Upper lobe of right lung (tissue), 1 donor: Measurements from ENCODE around the gene MAFB. TPM values are rescaled to one million over a fixed set of nuclear protein-coding genes. Genes with fewer than 3 reads are reported as not detected.

Experiments used
- ATAC-seq: fragments of 200-7000 bp; cut with Tn5 transposase; one replicate; pipeline ENCODE4 v1.9.1; 2020; ENCODE audit warnings: mild to moderate bottlenecking, moderate library complexity
- DNase-seq: peaks from one replicate; pipeline ENCODE4 v3.0.0-alpha.2; 2020
- H3K27ac ChIP-seq: fragments of 200-600 bp; one replicate; pipeline ENCODE4 v1.8.0; 2022
- H3K27me3 ChIP-seq: fragments of 200-600 bp; one replicate; pipeline ENCODE4 v1.8.0; 2022; ENCODE audit warnings: mild to moderate bottlenecking
- H3K36me3 ChIP-seq: fragments of 200-600 bp; one replicate; pipeline ENCODE4 v1.8.0; 2022
- H3K4me1 ChIP-seq: fragments of 200-600 bp; one replicate; pipeline ENCODE4 v1.8.0; 2022
- H3K4me3 ChIP-seq: fragments of 200-600 bp; one replicate; pipeline ENCODE4 v1.8.0; 2022; ENCODE audit warnings: mild to moderate bottlenecking
- H3K9me3 ChIP-seq: fragments of 200-600 bp; one replicate; pipeline ENCODE4 v1.8.0; 2022
- intact Hi-C: fragments of 100-400 bp; cut with DNase I; formaldehyde crosslinking; loops from one replicate; pipeline ENCODE4 v1.11.0; 2022
- total RNA-seq: library from RNA; stranded (reverse); fragmentation: NEBNext Ultra II Directional; extraction: Animal tissue kit (Norgen Biotek cat#: 25700); gene quantifications from one replicate; pipeline ENCODE4 v1.2.1, GENCODE V29; 2021
- TF ChIP-seq, protein P1 (sequence below): fragments of 200-600 bp; IDR thresholded peaks from one replicate; pipeline ENCODE4 v1.8.0; 2022; ENCODE audit warnings: antibody characterized with exemption
- donor health status: DM: no; HTN: yes; CAD: no; lungs with severe emphysema.

MAFB gene
- total RNA-seq, 1 donor from 2014 or later, result 37.3 TPM

DNA sequence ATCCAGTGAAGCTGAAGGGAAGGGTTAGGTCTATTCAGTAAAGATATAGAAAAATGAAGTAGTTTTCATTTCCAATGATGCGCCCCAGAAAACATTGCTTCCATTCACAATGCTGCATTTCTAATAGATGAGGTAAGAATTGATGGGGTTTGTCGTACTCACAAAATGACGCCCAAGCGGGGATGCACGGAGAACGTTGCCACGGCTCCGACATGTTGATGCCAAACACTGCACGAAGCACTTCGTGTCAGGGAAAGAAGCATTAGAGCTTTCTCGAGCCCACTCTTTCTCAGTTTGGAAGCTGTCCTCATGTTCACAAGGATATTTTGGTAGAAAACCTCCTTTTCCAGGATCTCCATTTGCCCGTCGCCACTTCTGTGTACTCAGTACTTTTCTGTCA, 21.6 kb upstream of the MAFB start:
- intact Hi-C loops, result no loop called here
- Histone ChIP-seq H3K27ac (no peak overlapping the region), H3K9me3 (no peaks in the 10 kb centered on the region), H3K36me3 (no peaks in the 10 kb centered on the region), H3K4me1 (no peaks in the 10 kb centered on the region), H3K27me3 (peaks cover 7% of the 10 kb centered on the region), H3K4me3 (no peak overlapping the region)
- DNase-seq (no peak), ATAC-seq (no peak)
- TF ChIP-seq, protein P1, sequence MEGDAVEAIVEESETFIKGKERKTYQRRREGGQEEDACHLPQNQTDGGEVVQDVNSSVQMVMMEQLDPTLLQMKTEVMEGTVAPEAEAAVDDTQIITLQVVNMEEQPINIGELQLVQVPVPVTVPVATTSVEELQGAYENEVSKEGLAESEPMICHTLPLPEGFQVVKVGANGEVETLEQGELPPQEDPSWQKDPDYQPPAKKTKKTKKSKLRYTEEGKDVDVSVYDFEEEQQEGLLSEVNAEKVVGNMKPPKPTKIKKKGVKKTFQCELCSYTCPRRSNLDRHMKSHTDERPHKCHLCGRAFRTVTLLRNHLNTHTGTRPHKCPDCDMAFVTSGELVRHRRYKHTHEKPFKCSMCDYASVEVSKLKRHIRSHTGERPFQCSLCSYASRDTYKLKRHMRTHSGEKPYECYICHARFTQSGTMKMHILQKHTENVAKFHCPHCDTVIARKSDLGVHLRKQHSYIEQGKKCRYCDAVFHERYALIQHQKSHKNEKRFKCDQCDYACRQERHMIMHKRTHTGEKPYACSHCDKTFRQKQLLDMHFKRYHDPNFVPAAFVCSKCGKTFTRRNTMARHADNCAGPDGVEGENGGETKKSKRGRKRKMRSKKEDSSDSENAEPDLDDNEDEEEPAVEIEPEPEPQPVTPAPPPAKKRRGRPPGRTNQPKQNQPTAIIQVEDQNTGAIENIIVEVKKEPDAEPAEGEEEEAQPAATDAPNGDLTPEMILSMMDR, result no peak

DNA sequence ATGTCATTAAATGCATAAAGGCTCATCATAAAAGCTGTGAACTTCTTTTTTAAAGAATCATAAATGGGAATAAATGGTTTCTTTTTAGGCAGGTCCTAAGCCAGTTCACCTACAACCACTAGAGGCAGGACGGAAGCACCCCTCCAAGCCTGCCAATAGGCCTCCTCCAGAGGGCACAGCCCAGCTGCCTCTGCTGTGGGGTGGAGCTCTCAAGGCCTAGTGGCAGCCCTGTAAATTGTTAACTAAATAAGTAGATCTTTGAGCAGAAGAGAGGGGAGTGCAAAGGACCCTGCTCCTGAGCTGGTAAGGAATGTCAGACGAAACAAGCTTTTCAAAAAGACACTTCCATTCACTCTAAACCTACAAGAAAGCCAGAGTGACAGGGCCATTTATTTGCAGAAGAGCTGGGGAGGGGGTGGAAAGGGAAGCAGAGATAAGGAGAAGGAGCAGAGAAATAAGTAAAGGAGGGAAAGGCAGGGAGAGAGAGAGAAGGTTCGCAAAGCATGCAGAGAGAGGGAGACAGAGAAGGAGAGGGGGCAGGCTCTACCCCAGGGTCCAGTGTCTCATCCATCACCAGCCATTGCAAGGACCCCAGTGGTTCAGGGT, 18.0 kb upstream of the MAFB start:
- H3K27ac ChIP-seq, result no peak overlapping the region
- no peaks in the 10 kb centered on the region for H3K36me3 ChIP-seq
- no peaks in the 10 kb centered on the region for H3K27me3 ChIP-seq
- ATAC-seq, result peak; percentile 95
- intact Hi-C loops, result no loop called here
- no peak overlapping the region for H3K4me3 ChIP-seq
- no peak for DNase-seq
- no peaks in the 10 kb centered on the region for H3K4me1 ChIP-seq
- TF ChIP-seq, protein P1, result peak; percentile 28
- H3K9me3 ChIP-seq, result no peaks in the 10 kb centered on the region

GRCh38 chr20:40705413-40705812, 16.4 kb upstream of the MAFB start:
- DNase-seq, result no peak

DNA sequence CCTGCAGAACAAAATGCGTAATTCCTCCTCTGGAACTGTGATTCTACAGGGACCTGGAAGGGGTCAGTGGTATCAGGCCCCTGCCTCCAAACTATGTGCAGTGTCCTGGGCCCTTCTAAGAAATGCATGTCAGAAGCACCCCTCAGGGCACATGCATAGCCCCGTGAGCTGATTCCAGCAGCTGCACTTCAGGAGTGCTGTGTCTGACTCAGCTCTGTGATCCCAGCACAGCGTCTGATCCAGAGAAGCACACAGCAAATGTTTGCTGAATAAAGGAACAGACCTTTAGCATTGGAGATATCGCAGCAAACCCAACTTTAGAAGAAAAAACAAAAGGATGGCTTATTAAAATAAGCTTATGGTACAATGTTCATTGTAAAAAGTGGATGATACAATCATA, 15.8 kb upstream of the MAFB start:
- no peaks in the 10 kb centered on the region for H3K4me1 ChIP-seq
- no peak overlapping the region for H3K4me3 ChIP-seq
- intact Hi-C loops, result no loop called here
- no peaks in the 10 kb centered on the region for H3K36me3 ChIP-seq
- H3K9me3 ChIP-seq, result no peaks in the 10 kb centered on the region
- H3K27ac ChIP-seq, result no peak overlapping the region
- TF ChIP-seq, protein P1, result no peak
- DNase-seq, result no peak
- ATAC-seq, result no peak
- no peaks in the 10 kb centered on the region for H3K27me3 ChIP-seq

More at GRCh38 chr20:40705413-40705812, 16.4 kb upstream of the MAFB start:
- Histone ChIP-seq H3K27ac (no peak overlapping the region), H3K36me3 (no peaks in the 10 kb centered on the region), H3K4me3 (no peak overlapping the region), H3K9me3 (no peaks in the 10 kb centered on the region), H3K4me1 (no peaks in the 10 kb centered on the region), H3K27me3 (no peaks in the 10 kb centered on the region)
- no peak for ATAC-seq
- intact Hi-C loops, result no loop called here
- TF ChIP-seq, protein P1, result no peak

DNA sequence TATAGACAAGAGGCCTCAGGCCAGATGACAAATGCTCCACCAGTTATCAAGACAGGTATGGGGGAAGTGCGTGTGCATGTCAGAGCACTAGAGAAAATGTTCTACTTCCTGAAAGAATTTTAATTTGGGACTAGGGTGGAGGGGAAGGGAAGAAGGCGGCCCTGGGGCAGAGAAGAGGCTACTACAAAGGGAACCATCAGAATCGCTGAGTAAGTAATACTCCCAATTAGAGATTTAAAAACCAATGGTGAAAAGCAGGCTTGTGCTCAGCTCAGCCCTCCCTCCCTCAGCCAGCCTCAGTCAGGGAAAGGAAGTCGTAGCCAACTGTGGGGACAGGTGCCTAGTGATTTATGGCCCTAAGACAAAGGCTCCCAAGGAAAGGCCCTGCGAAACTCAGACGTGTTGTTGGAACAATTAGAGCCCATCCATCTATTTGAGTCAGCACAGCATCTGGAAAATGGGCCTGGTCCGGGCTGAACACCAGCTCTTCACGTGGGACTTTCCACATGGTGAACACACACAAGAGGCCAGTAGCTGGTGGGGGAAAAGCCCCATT, 15.0 kb upstream of the MAFB start:
- H3K36me3 ChIP-seq, result no peaks in the 10 kb centered on the region
- ATAC-seq (no peak), DNase-seq (no peak)
- intact Hi-C loops, result no loop called here
- TF ChIP-seq, protein P1, result no peak
- no peaks in the 10 kb centered on the region for H3K4me1 ChIP-seq
- no peaks in the 10 kb centered on the region for H3K9me3 ChIP-seq
- no peaks in the 10 kb centered on the region for H3K27me3 ChIP-seq
- H3K27ac ChIP-seq, result no peak overlapping the region
- H3K4me3 ChIP-seq, result no peak overlapping the region
